ENCODE data around the gene SUCO. TPM values are rescaled to one million over a fixed set of nuclear protein-coding genes. Genes with fewer than 3 reads are reported as not detected.

Gene SUCO
- total and polyA plus RNA-seq, 2 of the 8 experiments (the other 6 are each of a cell fraction or from before 2014, with no cell fraction given) = 8.3 to 35.8 TPM

DNA sequence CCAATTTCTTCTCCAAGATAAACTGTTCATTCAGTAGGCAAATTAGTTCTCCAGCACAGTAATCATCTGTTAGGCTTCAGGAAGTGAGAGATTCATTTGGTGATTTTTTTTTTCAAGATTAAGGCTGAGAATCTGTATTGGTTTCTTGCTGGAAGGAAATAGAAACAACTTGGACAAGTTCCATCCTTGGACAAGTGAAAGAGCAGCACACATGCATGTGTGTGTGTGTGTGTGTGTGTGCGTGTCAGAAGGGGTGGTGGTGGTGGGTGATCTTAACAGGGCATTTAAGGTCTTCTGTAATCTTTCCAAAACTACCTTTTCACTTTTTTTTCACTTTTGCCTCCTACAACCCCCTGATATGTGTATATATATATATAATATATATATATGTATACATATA is 15.9 kb upstream of the SUCO start:
- no peak overlapping the region for H2BK15ac ChIP-seq (ENCODE audit: low read length)
- H3K4me3 ChIP-seq (ENCODE audit: extremely low read depth in 1 of 4, insufficient read depth in 2 of 4, low read depth in 3 of 4, low read length in 4 of 4) = no peak overlapping the region
- H3K56ac ChIP-seq (replicated peaks; ENCODE audit: insufficient read length, low read depth, low read length) = no peak overlapping the region
- no peak overlapping the region for H3K27ac ChIP-seq (ENCODE audit: low read depth, low read length)
- no peak overlapping the region for H3K9ac ChIP-seq (replicated peaks in 1 of 4; ENCODE audit: extremely low read depth in 1 of 4, low read depth in 3 of 4, low read length in 3 of 4)
- CTCF ChIA-PET (ENCODE audit: partially characterized antibody) = no interaction called here
- H4K91ac ChIP-seq (replicated peaks; ENCODE audit: insufficient read length, low read length) = no peak overlapping the region
- H2BK120ac ChIP-seq (replicated peaks; ENCODE audit: low read depth, low read length) = no peak overlapping the region
- no peak overlapping the region for H3K4ac ChIP-seq (replicated peaks; ENCODE audit: insufficient read length, low read depth, low read length)
- no peaks in the 10 kb centered on the region for H3K9me3 ChIP-seq (ENCODE audit: insufficient read depth in 2 of 2, low read depth in 1 of 2, low read length in 1 of 2)
- H2BK5ac ChIP-seq (ENCODE audit: low read depth, low read length) = no peak overlapping the region
- no peak overlapping the region for H2AFZ ChIP-seq (ENCODE audit: low read length)
- no peak overlapping the region for H3K23ac ChIP-seq (ENCODE audit: insufficient read length)
- no peak overlapping the region for H2AK5ac ChIP-seq (ENCODE audit: low read depth, low read length)
- no peaks in the 10 kb centered on the region for H3K23me2 ChIP-seq (ENCODE audit: low read depth, low read length)
- no peaks in the 10 kb centered on the region for H3K27me3 ChIP-seq (replicated peaks in 1 of 4; ENCODE audit: control insufficient read depth in 3 of 4, extremely low read depth in 1 of 4, insufficient read depth in 3 of 4, low read length in 3 of 4)
- H3K79me2 ChIP-seq (ENCODE audit: control insufficient read depth in 1 of 2, insufficient read depth in 2 of 2, low read length in 2 of 2) = no peaks in the 10 kb centered on the region
- no peak overlapping the region for H3K18ac ChIP-seq (ENCODE audit: extremely low read depth, low read length)
- H3K4me1 ChIP-seq (replicated peaks in 1 of 4; ENCODE audit: control insufficient read depth in 3 of 4, insufficient read depth in 4 of 4, low read length in 3 of 4) = no peaks in the 10 kb centered on the region
- no peaks in the 10 kb centered on the region for H4K20me1 ChIP-seq (replicated peaks in 1 of 2; ENCODE audit: control insufficient read depth in 1 of 2, insufficient read depth in 2 of 2, low read length in 2 of 2)
- H2BK12ac ChIP-seq (ENCODE audit: low read depth, low read length) = no peak overlapping the region
- H3K79me1 ChIP-seq (ENCODE audit: low read depth, low read length) = no peaks in the 10 kb centered on the region
- no peak for FAIRE-seq
- no peak overlapping the region for H4K8ac ChIP-seq (ENCODE audit: extremely low read depth, insufficient read depth, low read length)
- H2BK20ac ChIP-seq (ENCODE audit: low read length) = no peak overlapping the region
- no peak overlapping the region for H4K5ac ChIP-seq (ENCODE audit: insufficient read length, low read depth, low read length)
- H3K36me3 ChIP-seq (ENCODE audit: control insufficient read depth in 2 of 4, insufficient read depth in 4 of 4, low read length in 3 of 4) = no peaks in the 10 kb centered on the region
- no peak overlapping the region for H3K14ac ChIP-seq (ENCODE audit: insufficient read length)
- H3K4me2 ChIP-seq (ENCODE audit: insufficient read depth in 1 of 2, low read depth in 2 of 2, low read length in 2 of 2) = no peak overlapping the region
- 80% methylated on average over 1 of the region's 1 CpG; no CpG with 5 or more reads in 1 of the 2 experiments for WGBS, 2 experiments (ENCODE audit: extremely low coverage in 1 of 2, insufficient coverage in 1 of 2, insufficient read length in 1 of 2, insufficient replicate concordance in 2 of 2, low coverage in 1 of 2, low lambda C conversion rate in 2 of 2, missing lambda C conversion rate in 1 of 2)
- POLR2A ChIA-PET (ENCODE audit: partially characterized antibody) = interaction anchor here (1.1 kb wide), 1 partner anchor 8 kb away, joined by 4 read pairs; no protein-coding TSS in a partner anchor
- no peak for DNase-seq (ENCODE audit: low read depth in 1 of 2, low spot score in 2 of 2)
- TF ChIP-seq POU5F1 (IDR thresholded peaks at IDR 0.05; ENCODE audit: low read depth, low read length) (no peak), CBX5 (IDR thresholded peaks at IDR 0.05; ENCODE audit: low read depth, low read length) (no peak), CREB1 (IDR thresholded peaks at IDR 0.05) (no peak), TCF12 (IDR thresholded peaks at IDR 0.05; ENCODE audit: low read depth, low read length) (no peak), GABPA (IDR thresholded peaks at IDR 0.05; ENCODE audit: borderline replicate concordance, insufficient read depth, low read length) (no peak), EP300 (IDR thresholded peaks at IDR 0.05; ENCODE audit: borderline replicate concordance in 1 of 2, low read depth in 2 of 2, low read length in 2 of 2) (no peak), SRF (IDR thresholded peaks at IDR 0.05; ENCODE audit: low read depth, low read length) (no peak), HDAC6 (IDR thresholded peaks at IDR 0.05; ENCODE audit: low read depth, low read length) (no peak), SIRT6 (IDR thresholded peaks at IDR 0.05; ENCODE audit: low read length) (no peak)
- TF ChIP-seq, protein P1, sequence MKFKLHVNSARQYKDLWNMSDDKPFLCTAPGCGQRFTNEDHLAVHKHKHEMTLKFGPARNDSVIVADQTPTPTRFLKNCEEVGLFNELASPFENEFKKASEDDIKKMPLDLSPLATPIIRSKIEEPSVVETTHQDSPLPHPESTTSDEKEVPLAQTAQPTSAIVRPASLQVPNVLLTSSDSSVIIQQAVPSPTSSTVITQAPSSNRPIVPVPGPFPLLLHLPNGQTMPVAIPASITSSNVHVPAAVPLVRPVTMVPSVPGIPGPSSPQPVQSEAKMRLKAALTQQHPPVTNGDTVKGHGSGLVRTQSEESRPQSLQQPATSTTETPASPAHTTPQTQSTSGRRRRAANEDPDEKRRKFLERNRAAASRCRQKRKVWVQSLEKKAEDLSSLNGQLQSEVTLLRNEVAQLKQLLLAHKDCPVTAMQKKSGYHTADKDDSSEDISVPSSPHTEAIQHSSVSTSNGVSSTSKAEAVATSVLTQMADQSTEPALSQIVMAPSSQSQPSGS (IDR thresholded peaks at IDR 0.05; ENCODE audit: low read length) = no peak
- TF ChIP-seq, protein P2, sequence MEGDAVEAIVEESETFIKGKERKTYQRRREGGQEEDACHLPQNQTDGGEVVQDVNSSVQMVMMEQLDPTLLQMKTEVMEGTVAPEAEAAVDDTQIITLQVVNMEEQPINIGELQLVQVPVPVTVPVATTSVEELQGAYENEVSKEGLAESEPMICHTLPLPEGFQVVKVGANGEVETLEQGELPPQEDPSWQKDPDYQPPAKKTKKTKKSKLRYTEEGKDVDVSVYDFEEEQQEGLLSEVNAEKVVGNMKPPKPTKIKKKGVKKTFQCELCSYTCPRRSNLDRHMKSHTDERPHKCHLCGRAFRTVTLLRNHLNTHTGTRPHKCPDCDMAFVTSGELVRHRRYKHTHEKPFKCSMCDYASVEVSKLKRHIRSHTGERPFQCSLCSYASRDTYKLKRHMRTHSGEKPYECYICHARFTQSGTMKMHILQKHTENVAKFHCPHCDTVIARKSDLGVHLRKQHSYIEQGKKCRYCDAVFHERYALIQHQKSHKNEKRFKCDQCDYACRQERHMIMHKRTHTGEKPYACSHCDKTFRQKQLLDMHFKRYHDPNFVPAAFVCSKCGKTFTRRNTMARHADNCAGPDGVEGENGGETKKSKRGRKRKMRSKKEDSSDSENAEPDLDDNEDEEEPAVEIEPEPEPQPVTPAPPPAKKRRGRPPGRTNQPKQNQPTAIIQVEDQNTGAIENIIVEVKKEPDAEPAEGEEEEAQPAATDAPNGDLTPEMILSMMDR (IDR thresholded peaks at IDR 0.05; ENCODE audit: control extremely low read depth in 1 of 3, insufficient read depth in 1 of 3, low read depth in 1 of 3, low read length in 3 of 3) = no peak
